NCI-H345 treated with DMSO at 0.1 percent for 48 hours (cell line): ENCODE measurements around the gene ITPKC.

Experiments used
- DNase-seq: peaks from one replicate; lab custom pipeline; 2025; ENCODE audit not compliant: unreplicated experiment; lab: John Stamatoyannopoulos, UW

Gene ITPKC

GRCh38 chr19:40690050-40690692, 26.7 kb upstream of the ITPKC start, which contains the start of gene NUMBL:
Gene NUMBL (minus strand): TSS chr19:40690651. CDS start chr19:40690483, 168 bp downstream.
- DNase-seq = no peak

- DNase-seq = peak; percentile 91
Observed at GRCh38 chr19:40690693-40691420, 26.1 kb upstream of the ITPKC start.

- DNase-seq = no peak
Observed at GRCh38 chr19:40691421-40692211, 25.3 kb upstream of the ITPKC start.

GRCh38 chr19:40692212-40692551, 24.7 kb upstream of the ITPKC start:
- DNase-seq = no peak

GRCh38 chr19:40693150-40693788, 23.6 kb upstream of the ITPKC start:
- no peak for DNase-seq

GRCh38 chr19:40693896-40694295, 23.0 kb upstream of the ITPKC start:
- DNase-seq = no peak

GRCh38 chr19:40695881-40696280, 21.0 kb upstream of the ITPKC start:
- DNase-seq = no peak

GRCh38 chr19:40697007-40697406, 19.9 kb upstream of the ITPKC start:
- DNase-seq = no peak

- no peak for DNase-seq
Observed at GRCh38 chr19:40700083-40700482, 16.8 kb upstream of the ITPKC start.

GRCh38 chr19:40701758-40702157, 15.2 kb upstream of the ITPKC start:
- no peak for DNase-seq

GRCh38 chr19:40702337-40703012, 14.4 kb upstream of the ITPKC start:
- no peak for DNase-seq

GRCh38 chr19:40703029-40703755, 13.7 kb upstream of the ITPKC start:
- no peak for DNase-seq

GRCh38 chr19:40704491-40705361, 12.2 kb upstream of the ITPKC start:
- no peak for DNase-seq

- DNase-seq = no peak
Observed at GRCh38 chr19:40705362-40705651, 11.6 kb upstream of the ITPKC start.

GRCh38 chr19:40705950-40706619, 10.8 kb upstream of the ITPKC start:
- no peak for DNase-seq

- DNase-seq = no peak
Observed at GRCh38 chr19:40707615-40708014, 9.3 kb upstream of the ITPKC start.

GRCh38 chr19:40709817-40710216, 7.1 kb upstream of the ITPKC start:
- no peak for DNase-seq

- no peak for DNase-seq
Observed at GRCh38 chr19:40713939-40714338, 3.0 kb upstream of the ITPKC start.
